GM23338 (cell line): ENCODE data around the gene OXCT1. TPM values are rescaled to one million over a fixed set of nuclear protein-coding genes. Genes with fewer than 3 reads are reported as not detected.

ENCODE experiments used
- ATAC-seq: fragments of 200-7000 bp; cut with Tn5 transposase; 3 replicates; pipeline ENCODE4 v1.9.1; 2020
- DNase-seq: peaks from one replicate; pipeline ENCODE4 v3.0.0-alpha.2; 2015; ENCODE audit warnings: low spot score
- H2AFZ ChIP-seq: fragments of 200-600 bp; sonication (generic); 2 replicates; pipeline ENCODE4 v1.8.0; 2016; ENCODE audit warnings: antibody characterized with exemption, mild to moderate bottlenecking, moderate library complexity
- H3F3A ChIP-seq: fragments of 200-600 bp; sonication (generic); replicated peaks from 2 replicates; pipeline ENCODE4 v1.8.0; 2017; ENCODE audit warnings: antibody characterized with exemption, mixed run types, low read depth
- H3K27ac ChIP-seq: fragments of 200-600 bp; sonication (generic); 2 replicates; pipeline ENCODE4 v1.6.1; 2016; ENCODE audit warnings: low read depth
- H3K27me3 ChIP-seq: fragments of 200-600 bp; sonication (generic); 2 replicates; pipeline ENCODE4 v1.8.0; 2016; ENCODE audit warnings: mild to moderate bottlenecking, mixed run types, moderate library complexity; ENCODE audit not compliant: insufficient read depth
- H3K36me3 ChIP-seq: fragments of 200-600 bp; sonication (generic); 2 replicates; pipeline ENCODE4 v1.8.0; 2016; ENCODE audit warnings: mild to moderate bottlenecking; ENCODE audit not compliant: insufficient read depth
- H3K4me1 ChIP-seq: fragments of 200-600 bp; sonication (generic); 2 replicates; pipeline ENCODE4 v1.8.0; 2016; ENCODE audit warnings: mild to moderate bottlenecking, moderate library complexity; ENCODE audit not compliant: insufficient read depth
- H3K4me2 ChIP-seq: fragments of 200-600 bp; sonication (generic); 2 replicates; pipeline ENCODE4 v1.7.1; 2017; ENCODE audit warnings: mixed run types
- H3K4me3 ChIP-seq: fragments of 200-600 bp; sonication (generic); 2 replicates; pipeline ENCODE4 v1.6.1; 2016; ENCODE audit warnings: mixed run types
- H3K79me2 ChIP-seq: fragments of 200-600 bp; sonication (generic); replicated peaks from 2 replicates; pipeline ENCODE4 v1.8.0; 2017; ENCODE audit warnings: mild to moderate bottlenecking; ENCODE audit not compliant: insufficient read depth
- H3K9me2 ChIP-seq: fragments of 200-600 bp; sonication (generic); 2 replicates; pipeline ENCODE4 v1.8.0; 2017; ENCODE audit not compliant: insufficient read depth
- H4K20me1 ChIP-seq: fragments of 200-600 bp; sonication (generic); replicated peaks from 2 replicates; pipeline ENCODE4 v1.8.0; 2017; ENCODE audit warnings: mild to moderate bottlenecking; ENCODE audit not compliant: insufficient read depth
- H3K27ac Mint-ChIP-seq: 2 replicates; pipeline ENCODE4 v1.8.0; 2020; ENCODE audit warnings: inconsistent platforms, mild to moderate bottlenecking, moderate library complexity, mixed read lengths
- H3K27me3 Mint-ChIP-seq: 3 replicates; pipeline ENCODE4 v1.8.0; 2022; ENCODE audit warnings: low read depth, mild to moderate bottlenecking, moderate library complexity, mixed read lengths, inconsistent platforms; ENCODE audit not compliant: insufficient read depth, poor library complexity
- H3K36me3 Mint-ChIP-seq: 3 replicates; pipeline ENCODE4 v1.8.0; 2021; ENCODE audit warnings: low read depth, mild to moderate bottlenecking, inconsistent platforms, moderate library complexity, mixed read lengths
- H3K4me1 Mint-ChIP-seq: 3 replicates; pipeline ENCODE4 v1.8.0; 2020; ENCODE audit warnings: mild to moderate bottlenecking, inconsistent platforms, mixed read lengths
- H3K4me3 Mint-ChIP-seq: 3 replicates; pipeline ENCODE4 v1.8.0; 2021; ENCODE audit warnings: moderate library complexity, mild to moderate bottlenecking, inconsistent platforms, mixed read lengths
- H3K9me3 Mint-ChIP-seq: 3 replicates; pipeline ENCODE4 v1.8.0; 2020; ENCODE audit warnings: moderate library complexity, mild to moderate bottlenecking, inconsistent platforms, mixed read lengths
- CREB1 ChIP-seq: fragments of 250-450 bp; sonication (Bioruptor Pico); IDR thresholded peaks from 2 replicates; pipeline ENCODE4 v1.5.0; 2020; ENCODE audit warnings: low read depth, mild to moderate bottlenecking, moderate library complexity
- EZH2 ChIP-seq: fragments of 200-600 bp; sonication (generic); IDR thresholded peaks from one replicate; pipeline ENCODE4 v1.8.0; 2017; ENCODE audit warnings: antibody characterized with exemption, mild to moderate bottlenecking, low read depth; ENCODE audit not compliant: unreplicated experiment
- EZH2phosphoT487 ChIP-seq: fragments of 200-600 bp; sonication (generic); IDR thresholded peaks from one replicate; pipeline ENCODE4 v1.8.1; 2018; ENCODE audit warnings: antibody characterized with exemption; ENCODE audit not compliant: unreplicated experiment
- JUNB ChIP-seq: IDR thresholded peaks from one replicate; pipeline ENCODE4 v1.6.1; 2016; ENCODE audit warnings: antibody characterized with exemption; ENCODE audit not compliant: unreplicated experiment
- NANOG ChIP-seq: IDR thresholded peaks from 2 replicates; pipeline ENCODE4 v1.6.1; 2016; ENCODE audit warnings: antibody characterized with exemption, borderline replicate concordance
- POLR2AphosphoS5 ChIP-seq: IDR thresholded peaks from 2 replicates; pipeline ENCODE4 v1.6.1; 2016; ENCODE audit warnings: antibody characterized with exemption, low read depth
- STAT1 ChIP-seq: IDR thresholded peaks from one replicate; pipeline ENCODE4 v1.6.1; 2016; ENCODE audit warnings: antibody characterized with exemption; ENCODE audit not compliant: unreplicated experiment
- ZNF114 ChIP-seq: fragments of 250-450 bp; sonication (Bioruptor Pico); IDR thresholded peaks from 2 replicates; pipeline ENCODE4 v1.5.0; 2020; ENCODE audit warnings: mild to moderate bottlenecking, moderate library complexity
- ZNF331 ChIP-seq: fragments of 250-450 bp; sonication (Bioruptor Pico); IDR thresholded peaks from 2 replicates; pipeline ENCODE4 v1.5.0; 2020; ENCODE audit warnings: low read depth, mild to moderate bottlenecking, moderate library complexity
- polyA plus RNA-seq: library from polyadenylated mRNA; unstranded; fragments of >200 nt; fragmentation: Nextera tagmentation; extraction: Ambion mirVana; gene quantifications from 2 replicates; pipeline ENCODE4 v1.2.1, GENCODE V29; 2016
- total RNA-seq: library from RNA; depleted of rRNA; stranded (reverse); fragments of >200 nt; shearing (Covaris generic); gene quantifications from 2 replicates; pipeline ENCODE4 v1.2.3, GENCODE V29; 2014
- TF ChIP-seq, protein P1 (sequence below): IDR thresholded peaks from one replicate; pipeline ENCODE4 v1.6.1; 2018; ENCODE audit warnings: antibody characterized with exemption; ENCODE audit not compliant: unreplicated experiment
- TF ChIP-seq, protein P2 (sequence below): fragments of 250-450 bp; sonication (Bioruptor Pico); IDR thresholded peaks from 2 replicates; pipeline ENCODE4 v1.5.0; 2020; ENCODE audit warnings: mild to moderate bottlenecking, moderate library complexity
- TF ChIP-seq, protein P3 (sequence below), 2 experiments: fragments of 200-600 bp in 1 of 2; sonication (generic) in 1 of 2; conservative IDR thresholded peaks; 2 replicates each; pipeline versions ENCODE4 v1.5.1 to v1.6.1; 2016 to 2017; ENCODE audit warnings: antibody characterized with exemption in 2 of 2, low read depth in 2 of 2, mild to moderate bottlenecking in 2 of 2, moderate library complexity in 1 of 2
- TF ChIP-seq, protein P4 (sequence below): IDR thresholded peaks from 2 replicates; pipeline ENCODE4 v1.6.1; 2016; ENCODE audit warnings: antibody characterized with exemption

The OXCT1 gene
- total and polyA plus RNA-seq, 2 experiments from 2014 or later, result 11.6 to 37.0 TPM

DNA sequence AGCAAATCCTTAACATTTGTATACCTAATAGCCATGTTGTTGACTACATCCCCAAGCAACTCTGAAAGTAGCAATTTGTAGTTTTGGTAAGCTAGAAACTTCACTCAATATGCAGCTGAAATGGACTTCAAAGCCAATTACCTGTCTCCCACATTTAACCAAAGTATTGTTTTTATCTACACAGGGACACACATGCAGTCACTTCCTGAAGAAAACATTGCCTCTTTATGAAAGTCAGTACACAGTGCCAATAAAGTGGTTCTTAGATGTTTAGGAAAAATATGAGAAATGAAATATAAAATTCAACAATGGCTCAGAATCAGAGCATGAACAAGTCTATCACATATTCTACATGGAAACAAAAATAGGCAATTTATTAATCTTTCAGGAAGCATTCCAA is 49.2 kb downstream of the OXCT1 start:
- no peak overlapping the region for H2AFZ ChIP-seq
- no peak overlapping the region for H3K4me2 ChIP-seq
- Mint-ChIP-seq H3K9me3 (no peaks in the 10 kb centered on the region), H3K27ac (no peak overlapping the region), H3K4me1 (no peaks in the 10 kb centered on the region; the same call in 2 of the 3 replicates), H3K4me3 (no peak overlapping the region), H3K27me3 (no peaks in the 10 kb centered on the region), H3K36me3 (no peaks in the 10 kb centered on the region; the same call in 2 of the 3 replicates)
- no peaks in the 10 kb centered on the region; the same call in 1 of the 2 replicates for H4K20me1 ChIP-seq
- H3K4me1 ChIP-seq, result no peaks in the 10 kb centered on the region
- H3K27me3 ChIP-seq, result no peaks in the 10 kb centered on the region
- no peaks in the 10 kb centered on the region for H3F3A ChIP-seq
- TF ChIP-seq STAT1 (no peak), EZH2phosphoT487 (no peak), ZNF331 (CRISPR knock-in tag) (no peak), NANOG (no peak), CREB1 (CRISPR knock-in tag) (no peak), EZH2 (no peak), JUNB (no peak), POLR2AphosphoS5 (no peak), ZNF114 (CRISPR knock-in tag) (no peak)
- TF ChIP-seq, protein P1, sequence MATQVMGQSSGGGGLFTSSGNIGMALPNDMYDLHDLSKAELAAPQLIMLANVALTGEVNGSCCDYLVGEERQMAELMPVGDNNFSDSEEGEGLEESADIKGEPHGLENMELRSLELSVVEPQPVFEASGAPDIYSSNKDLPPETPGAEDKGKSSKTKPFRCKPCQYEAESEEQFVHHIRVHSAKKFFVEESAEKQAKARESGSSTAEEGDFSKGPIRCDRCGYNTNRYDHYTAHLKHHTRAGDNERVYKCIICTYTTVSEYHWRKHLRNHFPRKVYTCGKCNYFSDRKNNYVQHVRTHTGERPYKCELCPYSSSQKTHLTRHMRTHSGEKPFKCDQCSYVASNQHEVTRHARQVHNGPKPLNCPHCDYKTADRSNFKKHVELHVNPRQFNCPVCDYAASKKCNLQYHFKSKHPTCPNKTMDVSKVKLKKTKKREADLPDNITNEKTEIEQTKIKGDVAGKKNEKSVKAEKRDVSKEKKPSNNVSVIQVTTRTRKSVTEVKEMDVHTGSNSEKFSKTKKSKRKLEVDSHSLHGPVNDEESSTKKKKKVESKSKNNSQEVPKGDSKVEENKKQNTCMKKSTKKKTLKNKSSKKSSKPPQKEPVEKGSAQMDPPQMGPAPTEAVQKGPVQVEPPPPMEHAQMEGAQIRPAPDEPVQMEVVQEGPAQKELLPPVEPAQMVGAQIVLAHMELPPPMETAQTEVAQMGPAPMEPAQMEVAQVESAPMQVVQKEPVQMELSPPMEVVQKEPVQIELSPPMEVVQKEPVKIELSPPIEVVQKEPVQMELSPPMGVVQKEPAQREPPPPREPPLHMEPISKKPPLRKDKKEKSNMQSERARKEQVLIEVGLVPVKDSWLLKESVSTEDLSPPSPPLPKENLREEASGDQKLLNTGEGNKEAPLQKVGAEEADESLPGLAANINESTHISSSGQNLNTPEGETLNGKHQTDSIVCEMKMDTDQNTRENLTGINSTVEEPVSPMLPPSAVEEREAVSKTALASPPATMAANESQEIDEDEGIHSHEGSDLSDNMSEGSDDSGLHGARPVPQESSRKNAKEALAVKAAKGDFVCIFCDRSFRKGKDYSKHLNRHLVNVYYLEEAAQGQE, result no peak
- TF ChIP-seq, protein P2, sequence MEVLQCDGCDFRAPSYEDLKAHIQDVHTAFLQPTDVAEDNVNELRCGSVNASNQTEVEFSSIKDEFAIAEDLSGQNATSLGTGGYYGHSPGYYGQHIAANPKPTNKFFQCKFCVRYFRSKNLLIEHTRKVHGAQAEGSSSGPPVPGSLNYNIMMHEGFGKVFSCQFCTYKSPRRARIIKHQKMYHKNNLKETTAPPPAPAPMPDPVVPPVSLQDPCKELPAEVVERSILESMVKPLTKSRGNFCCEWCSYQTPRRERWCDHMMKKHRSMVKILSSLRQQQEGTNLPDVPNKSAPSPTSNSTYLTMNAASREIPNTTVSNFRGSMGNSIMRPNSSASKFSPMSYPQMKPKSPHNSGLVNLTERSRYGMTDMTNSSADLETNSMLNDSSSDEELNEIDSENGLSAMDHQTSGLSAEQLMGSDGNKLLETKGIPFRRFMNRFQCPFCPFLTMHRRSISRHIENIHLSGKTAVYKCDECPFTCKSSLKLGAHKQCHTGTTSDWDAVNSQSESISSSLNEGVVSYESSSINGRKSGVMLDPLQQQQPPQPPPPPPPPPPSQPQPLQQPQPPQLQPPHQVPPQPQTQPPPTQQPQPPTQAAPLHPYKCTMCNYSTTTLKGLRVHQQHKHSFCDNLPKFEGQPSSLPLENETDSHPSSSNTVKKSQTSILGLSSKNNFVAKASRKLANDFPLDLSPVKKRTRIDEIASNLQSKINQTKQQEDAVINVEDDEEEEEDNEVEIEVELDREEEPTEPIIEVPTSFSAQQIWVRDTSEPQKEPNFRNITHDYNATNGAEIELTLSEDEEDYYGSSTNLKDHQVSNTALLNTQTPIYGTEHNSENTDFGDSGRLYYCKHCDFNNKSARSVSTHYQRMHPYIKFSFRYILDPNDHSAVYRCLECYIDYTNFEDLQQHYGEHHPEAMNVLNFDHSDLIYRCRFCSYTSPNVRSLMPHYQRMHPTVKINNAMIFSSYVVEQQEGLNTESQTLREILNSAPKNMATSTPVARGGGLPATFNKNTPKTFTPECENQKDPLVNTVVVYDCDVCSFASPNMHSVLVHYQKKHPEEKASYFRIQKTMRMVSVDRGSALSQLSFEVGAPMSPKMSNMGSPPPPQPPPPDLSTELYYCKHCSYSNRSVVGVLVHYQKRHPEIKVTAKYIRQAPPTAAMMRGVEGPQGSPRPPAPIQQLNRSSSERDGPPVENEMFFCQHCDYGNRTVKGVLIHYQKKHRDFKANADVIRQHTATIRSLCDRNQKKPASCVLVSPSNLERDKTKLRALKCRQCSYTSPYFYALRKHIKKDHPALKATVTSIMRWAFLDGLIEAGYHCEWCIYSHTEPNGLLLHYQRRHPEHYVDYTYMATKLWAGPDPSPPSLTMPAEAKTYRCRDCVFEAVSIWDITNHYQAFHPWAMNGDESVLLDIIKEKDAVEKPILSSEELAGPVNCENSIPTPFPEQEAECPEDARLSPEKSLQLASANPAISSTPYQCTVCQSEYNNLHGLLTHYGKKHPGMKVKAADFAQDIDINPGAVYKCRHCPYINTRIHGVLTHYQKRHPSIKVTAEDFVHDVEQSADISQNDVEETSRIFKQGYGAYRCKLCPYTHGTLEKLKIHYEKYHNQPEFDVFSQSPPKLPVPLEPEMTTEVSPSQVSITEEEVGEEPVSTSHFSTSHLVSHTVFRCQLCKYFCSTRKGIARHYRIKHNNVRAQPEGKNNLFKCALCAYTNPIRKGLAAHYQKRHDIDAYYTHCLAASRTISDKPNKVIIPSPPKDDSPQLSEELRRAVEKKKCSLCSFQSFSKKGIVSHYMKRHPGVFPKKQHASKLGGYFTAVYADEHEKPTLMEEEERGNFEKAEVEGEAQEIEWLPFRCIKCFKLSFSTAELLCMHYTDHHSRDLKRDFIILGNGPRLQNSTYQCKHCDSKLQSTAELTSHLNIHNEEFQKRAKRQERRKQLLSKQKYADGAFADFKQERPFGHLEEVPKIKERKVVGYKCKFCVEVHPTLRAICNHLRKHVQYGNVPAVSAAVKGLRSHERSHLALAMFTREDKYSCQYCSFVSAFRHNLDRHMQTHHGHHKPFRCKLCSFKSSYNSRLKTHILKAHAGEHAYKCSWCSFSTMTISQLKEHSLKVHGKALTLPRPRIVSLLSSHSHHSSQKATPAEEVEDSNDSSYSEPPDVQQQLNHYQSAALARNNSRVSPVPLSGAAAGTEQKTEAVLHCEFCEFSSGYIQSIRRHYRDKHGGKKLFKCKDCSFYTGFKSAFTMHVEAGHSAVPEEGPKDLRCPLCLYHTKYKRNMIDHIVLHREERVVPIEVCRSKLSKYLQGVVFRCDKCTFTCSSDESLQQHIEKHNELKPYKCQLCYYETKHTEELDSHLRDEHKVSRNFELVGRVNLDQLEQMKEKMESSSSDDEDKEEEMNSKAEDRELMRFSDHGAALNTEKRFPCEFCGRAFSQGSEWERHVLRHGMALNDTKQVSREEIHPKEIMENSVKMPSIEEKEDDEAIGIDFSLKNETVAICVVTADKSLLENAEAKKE (CRISPR knock-in tag), result no peak
- TF ChIP-seq, protein P3, sequence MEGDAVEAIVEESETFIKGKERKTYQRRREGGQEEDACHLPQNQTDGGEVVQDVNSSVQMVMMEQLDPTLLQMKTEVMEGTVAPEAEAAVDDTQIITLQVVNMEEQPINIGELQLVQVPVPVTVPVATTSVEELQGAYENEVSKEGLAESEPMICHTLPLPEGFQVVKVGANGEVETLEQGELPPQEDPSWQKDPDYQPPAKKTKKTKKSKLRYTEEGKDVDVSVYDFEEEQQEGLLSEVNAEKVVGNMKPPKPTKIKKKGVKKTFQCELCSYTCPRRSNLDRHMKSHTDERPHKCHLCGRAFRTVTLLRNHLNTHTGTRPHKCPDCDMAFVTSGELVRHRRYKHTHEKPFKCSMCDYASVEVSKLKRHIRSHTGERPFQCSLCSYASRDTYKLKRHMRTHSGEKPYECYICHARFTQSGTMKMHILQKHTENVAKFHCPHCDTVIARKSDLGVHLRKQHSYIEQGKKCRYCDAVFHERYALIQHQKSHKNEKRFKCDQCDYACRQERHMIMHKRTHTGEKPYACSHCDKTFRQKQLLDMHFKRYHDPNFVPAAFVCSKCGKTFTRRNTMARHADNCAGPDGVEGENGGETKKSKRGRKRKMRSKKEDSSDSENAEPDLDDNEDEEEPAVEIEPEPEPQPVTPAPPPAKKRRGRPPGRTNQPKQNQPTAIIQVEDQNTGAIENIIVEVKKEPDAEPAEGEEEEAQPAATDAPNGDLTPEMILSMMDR (conservative IDR thresholded peaks at IDR 0.05; ENCODE audit: low read depth in 2 of 2), result no peak
- TF ChIP-seq, protein P4, sequence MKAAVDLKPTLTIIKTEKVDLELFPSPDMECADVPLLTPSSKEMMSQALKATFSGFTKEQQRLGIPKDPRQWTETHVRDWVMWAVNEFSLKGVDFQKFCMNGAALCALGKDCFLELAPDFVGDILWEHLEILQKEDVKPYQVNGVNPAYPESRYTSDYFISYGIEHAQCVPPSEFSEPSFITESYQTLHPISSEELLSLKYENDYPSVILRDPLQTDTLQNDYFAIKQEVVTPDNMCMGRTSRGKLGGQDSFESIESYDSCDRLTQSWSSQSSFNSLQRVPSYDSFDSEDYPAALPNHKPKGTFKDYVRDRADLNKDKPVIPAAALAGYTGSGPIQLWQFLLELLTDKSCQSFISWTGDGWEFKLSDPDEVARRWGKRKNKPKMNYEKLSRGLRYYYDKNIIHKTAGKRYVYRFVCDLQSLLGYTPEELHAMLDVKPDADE, result no peak
- no peaks in the 10 kb centered on the region for H3K36me3 ChIP-seq
- no peak overlapping the region for H3K27ac ChIP-seq
- DNase-seq (no peak), ATAC-seq (no peak)
- H3K79me2 ChIP-seq, result no peaks in the 10 kb centered on the region
- H3K4me3 ChIP-seq, result no peak overlapping the region
- no peaks in the 10 kb centered on the region for H3K9me2 ChIP-seq
